ENCODE data around the gene NLE1.
"Not testable (repeated sequence)": the region's sequence is repeated elsewhere in the genome, so short reads cannot be mapped to it uniquely, and the experiment has no call there.

NLE1 gene

GRCh38 chr17:35095741-35096140 is 46.4 kb downstream of the NLE1 start:
- DNase-seq, result no peak
- TF ChIP-seq GATA1 (IDR thresholded peaks at IDR 0.05; ENCODE audit: low read depth, low read length) (no peak), POLR2A (IDR thresholded peaks at IDR 0.05; ENCODE audit: low read length) (no peak)

- peak in 1 of 2 experiments; percentile 12 for DNase-seq
- TF ChIP-seq GATA1 (IDR thresholded peaks at IDR 0.05; ENCODE audit: low read depth, low read length) (no peak), POLR2A (IDR thresholded peaks at IDR 0.05; ENCODE audit: low read length) (no peak)
Measured at GRCh38 chr17:35094902-35095301, 47.2 kb downstream of the NLE1 start.

DNA sequence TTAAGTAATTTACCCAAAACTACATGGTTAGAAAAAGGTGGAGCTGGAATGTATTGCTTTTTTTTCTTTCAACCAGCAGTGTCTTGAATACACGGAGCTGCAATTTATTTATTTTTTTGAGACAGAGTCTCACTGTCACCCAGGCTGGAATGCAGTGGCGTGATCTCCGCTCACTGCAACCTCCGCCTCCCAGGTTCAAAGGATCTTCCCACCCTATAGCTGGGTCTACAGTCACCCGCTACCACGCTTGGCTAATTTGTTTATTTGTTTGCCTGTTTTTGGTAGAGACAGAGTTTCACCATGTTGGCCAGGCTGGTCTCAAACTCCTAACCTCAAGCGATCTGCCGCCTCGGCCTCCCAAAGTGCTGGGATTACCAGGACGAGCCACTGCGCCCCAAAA is 51.4 kb downstream of the NLE1 start:
- not testable (repeated sequence) for DNase-seq

DNA sequence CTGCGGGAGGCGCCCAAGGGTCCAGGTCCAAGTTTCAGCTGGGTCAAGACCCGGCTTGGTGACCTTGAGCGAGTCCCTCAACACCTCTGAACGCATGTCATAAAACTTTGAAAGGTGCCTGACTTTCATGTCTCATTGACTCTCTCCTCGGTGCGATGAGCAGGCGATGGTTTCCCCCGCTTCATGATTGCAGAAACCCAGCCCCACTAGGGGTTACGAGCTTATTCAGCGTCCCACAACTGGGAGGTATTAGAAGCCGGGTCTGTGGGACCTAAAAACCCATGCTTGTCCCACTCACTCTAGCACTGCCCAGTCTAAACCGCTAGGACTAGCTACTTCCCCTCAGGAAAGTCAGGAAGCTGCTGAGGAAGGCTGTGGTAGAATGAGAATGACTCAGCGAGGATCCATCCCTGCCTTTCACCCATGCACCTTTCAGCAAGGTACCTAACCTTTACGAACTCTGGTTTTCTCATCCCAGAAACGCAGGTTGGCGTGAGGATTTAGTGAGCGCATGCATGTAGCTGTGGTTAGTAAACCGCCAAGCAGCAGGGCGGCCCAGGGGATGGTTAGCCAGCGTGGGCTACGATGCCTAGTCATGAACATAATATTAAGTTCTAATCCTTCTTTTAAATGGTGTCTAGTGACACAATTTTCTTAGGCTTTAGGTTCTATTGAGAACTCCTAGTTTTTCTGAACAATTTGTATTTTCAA is 52.4 kb downstream of the NLE1 start:
- no peak for TF ChIP-seq POLR2A (IDR thresholded peaks at IDR 0.05; ENCODE audit: low read length)
- TF ChIP-seq GATA1 (IDR thresholded peaks at IDR 0.05; ENCODE audit: low read depth, low read length), result no peak

GRCh38 chr17:35088881-35089585 is 53.1 kb downstream of the NLE1 start:
- TF ChIP-seq POLR2A (IDR thresholded peaks at IDR 0.05; ENCODE audit: low read length) (peak; percentile 58), GATA1 (IDR thresholded peaks at IDR 0.05; ENCODE audit: low read depth, low read length) (no peak)
- peak; percentile 90 to 96 for DNase-seq

More for the DNA sequence above, 52.4 kb downstream of the NLE1 start:
- peak in 1 of 2 experiments; percentile 55 for DNase-seq

GRCh38 chr17:35088356-35088880 is 53.7 kb downstream of the NLE1 start:
- DNase-seq, result peak; percentile 75 to 79
- TF ChIP-seq POLR2A (IDR thresholded peaks at IDR 0.05; ENCODE audit: low read length), result peak; percentile 50
- TF ChIP-seq GATA1 (IDR thresholded peaks at IDR 0.05; ENCODE audit: low read depth, low read length), result no peak

- DNase-seq, result no peak
- TF ChIP-seq POLR2A (IDR thresholded peaks at IDR 0.05; ENCODE audit: low read length), result no peak
- no peak for TF ChIP-seq GATA1 (IDR thresholded peaks at IDR 0.05; ENCODE audit: low read depth, low read length)
Measured at GRCh38 chr17:35087731-35088355, 54.3 kb downstream of the NLE1 start.

- no peak for TF ChIP-seq GATA1 (IDR thresholded peaks at IDR 0.05; ENCODE audit: low read depth, low read length)
- TF ChIP-seq POLR2A (IDR thresholded peaks at IDR 0.05; ENCODE audit: low read length), result no peak
- peak; percentile 30 to 50 for DNase-seq
Measured at GRCh38 chr17:35086931-35087573, 55.1 kb downstream of the NLE1 start.

DNA sequence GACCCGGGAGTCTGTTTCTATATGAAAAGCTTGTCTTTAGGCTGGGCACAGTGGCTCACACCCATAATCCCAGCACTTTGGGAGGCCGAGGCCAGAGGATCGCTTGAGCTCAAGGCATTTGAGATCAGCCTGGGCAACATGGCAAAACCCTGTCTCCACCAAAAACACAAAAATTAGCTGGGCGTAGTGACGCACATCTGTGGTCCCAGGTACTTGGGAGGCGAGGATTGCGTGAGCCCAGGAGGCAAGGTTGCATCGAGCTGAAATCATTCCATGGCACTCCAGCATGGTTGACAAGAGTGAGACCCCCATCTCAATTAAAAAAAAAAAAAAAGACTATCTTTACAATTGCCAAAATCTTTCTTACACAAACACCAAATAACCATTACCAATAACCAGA is 55.9 kb downstream of the NLE1 start:
- TF ChIP-seq GATA1 (IDR thresholded peaks at IDR 0.05; ENCODE audit: low read depth, low read length), result no peak
- no peak for TF ChIP-seq POLR2A (IDR thresholded peaks at IDR 0.05; ENCODE audit: low read length)
- no peak for DNase-seq

DNA sequence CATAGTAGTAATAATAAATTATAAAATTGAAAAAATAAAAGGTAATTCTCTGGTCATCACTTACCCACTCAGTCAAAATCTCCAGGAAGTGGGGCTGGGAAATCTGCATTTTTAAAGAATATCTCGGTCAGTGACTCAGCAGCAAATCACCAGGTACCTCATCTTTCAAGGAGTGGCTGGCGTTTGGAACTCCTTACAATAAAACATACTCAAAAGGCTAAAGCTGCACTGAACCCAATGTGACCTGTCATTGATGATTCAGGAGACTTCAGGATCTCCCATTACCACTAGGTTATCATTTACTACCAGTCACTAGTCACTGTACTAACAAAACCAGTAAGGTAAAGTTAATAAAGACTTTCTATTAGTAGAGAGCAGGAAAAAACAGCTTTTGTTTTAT is 57.1 kb downstream of the NLE1 start:
- DNase-seq, result no peak
- TF ChIP-seq GATA1 (IDR thresholded peaks at IDR 0.05; ENCODE audit: low read depth, low read length), result no peak
- TF ChIP-seq POLR2A (IDR thresholded peaks at IDR 0.05; ENCODE audit: low read length), result no peak

DNA sequence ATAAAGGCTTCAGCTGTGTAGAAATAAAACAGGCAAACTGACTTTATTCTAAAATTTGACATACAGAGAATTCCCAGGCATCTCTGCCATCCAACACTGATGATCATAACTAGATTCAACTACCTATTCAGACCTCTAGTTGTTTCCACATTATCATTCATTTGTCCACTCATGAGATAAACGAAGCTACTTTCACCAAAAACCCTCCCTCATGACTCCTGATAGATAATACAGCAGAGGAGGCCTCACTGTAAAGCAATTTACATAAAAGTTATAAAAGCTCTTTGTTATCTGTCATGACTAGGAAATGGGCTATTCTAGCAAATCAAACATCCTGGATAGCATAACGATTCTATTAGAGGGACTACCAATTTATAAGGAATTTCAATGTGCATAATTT is 59.0 kb downstream of the NLE1 start:
- peak; percentile 27 to 51 for DNase-seq
- no peak for TF ChIP-seq GATA1 (IDR thresholded peaks at IDR 0.05; ENCODE audit: low read depth, low read length)
- TF ChIP-seq POLR2A (IDR thresholded peaks at IDR 0.05; ENCODE audit: low read length), result no peak

GRCh38 chr17:35082073-35082657 is 59.9 kb downstream of the NLE1 start:
- peak; percentile 69 to 73 for DNase-seq
- TF ChIP-seq GATA1 (IDR thresholded peaks at IDR 0.05; ENCODE audit: low read depth, low read length) (no peak), POLR2A (IDR thresholded peaks at IDR 0.05; ENCODE audit: low read length) (peak; percentile 20)

DNA sequence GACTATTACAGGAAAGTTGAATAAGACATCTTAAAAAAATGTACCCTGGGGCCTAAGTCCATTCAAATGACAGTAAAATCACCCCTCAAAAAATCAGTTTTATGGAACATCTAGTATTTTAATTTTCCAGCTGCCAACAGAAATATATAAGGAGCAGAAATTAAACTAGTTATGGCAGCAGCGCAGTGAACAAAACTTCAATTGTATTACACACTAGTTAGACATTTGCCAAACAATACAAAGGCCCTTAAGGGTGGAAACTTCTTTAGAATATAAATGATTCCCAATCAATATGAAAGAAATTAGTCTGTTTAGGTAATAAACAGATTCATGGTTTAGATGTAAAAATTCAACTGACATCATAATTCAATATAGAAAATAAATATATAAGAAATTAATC is 60.5 kb downstream of the NLE1 start:
- TF ChIP-seq POLR2A (IDR thresholded peaks at IDR 0.05; ENCODE audit: low read length) (no peak), GATA1 (IDR thresholded peaks at IDR 0.05; ENCODE audit: low read depth, low read length) (no peak)
- no peak for DNase-seq
